Testis (tissue), 2 donors: ENCODE measurements around the gene PGR.

Experiments used
- POLR2A ChIP-seq: fragments of 450-650 bp; IDR thresholded peaks from one replicate; pipeline ENCODE4 v1.6.1; 2017; ENCODE audit warnings: antibody characterized with exemption, mild to moderate bottlenecking, moderate library complexity
- TF ChIP-seq, protein P1 (sequence below), 3 experiments: fragments of 450-650 bp in 2 of 3; fragments of 200-600 bp in 1 of 3; sonication (generic) in 1 of 3; IDR thresholded peaks; one replicate each; pipeline ENCODE4 v1.5.1; 2016 to 2019; ENCODE audit warnings: antibody characterized with exemption in 3 of 3, mild to moderate bottlenecking in 2 of 3, moderate library complexity in 1 of 3

DNA sequence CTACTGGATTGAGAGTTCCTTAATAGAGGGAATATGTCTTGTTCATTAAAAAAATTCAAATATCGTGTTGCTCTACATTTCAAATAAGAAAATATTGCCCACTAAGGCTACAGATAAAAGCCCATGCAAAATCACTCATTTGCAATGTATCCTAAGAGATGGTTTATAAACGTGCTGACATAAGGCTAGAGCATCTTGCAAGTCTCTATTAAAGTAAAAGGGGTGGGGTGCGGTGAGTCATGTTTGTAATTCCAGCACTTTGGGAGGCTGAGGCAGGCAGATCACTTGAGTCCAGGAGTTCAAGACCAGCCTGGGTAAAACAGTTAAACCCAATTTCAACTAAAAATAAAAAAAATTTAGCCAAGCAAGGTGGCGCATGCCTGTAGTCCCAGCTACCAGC is 70.3 kb downstream of the PGR start:
- TF ChIP-seq POLR2A = no peak
- TF ChIP-seq, protein P1, sequence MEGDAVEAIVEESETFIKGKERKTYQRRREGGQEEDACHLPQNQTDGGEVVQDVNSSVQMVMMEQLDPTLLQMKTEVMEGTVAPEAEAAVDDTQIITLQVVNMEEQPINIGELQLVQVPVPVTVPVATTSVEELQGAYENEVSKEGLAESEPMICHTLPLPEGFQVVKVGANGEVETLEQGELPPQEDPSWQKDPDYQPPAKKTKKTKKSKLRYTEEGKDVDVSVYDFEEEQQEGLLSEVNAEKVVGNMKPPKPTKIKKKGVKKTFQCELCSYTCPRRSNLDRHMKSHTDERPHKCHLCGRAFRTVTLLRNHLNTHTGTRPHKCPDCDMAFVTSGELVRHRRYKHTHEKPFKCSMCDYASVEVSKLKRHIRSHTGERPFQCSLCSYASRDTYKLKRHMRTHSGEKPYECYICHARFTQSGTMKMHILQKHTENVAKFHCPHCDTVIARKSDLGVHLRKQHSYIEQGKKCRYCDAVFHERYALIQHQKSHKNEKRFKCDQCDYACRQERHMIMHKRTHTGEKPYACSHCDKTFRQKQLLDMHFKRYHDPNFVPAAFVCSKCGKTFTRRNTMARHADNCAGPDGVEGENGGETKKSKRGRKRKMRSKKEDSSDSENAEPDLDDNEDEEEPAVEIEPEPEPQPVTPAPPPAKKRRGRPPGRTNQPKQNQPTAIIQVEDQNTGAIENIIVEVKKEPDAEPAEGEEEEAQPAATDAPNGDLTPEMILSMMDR (IDR thresholded peaks at IDR 0.05) = no peak
